ENCODE results near the gene XXYLT1. TPM values are rescaled to one million over a fixed set of nuclear protein-coding genes. Genes with fewer than 3 reads are reported as not detected.
A peak's percentile ranks its signal among the peaks of the same experiment; 100 is the strongest.

Gene XXYLT1
- total RNA-seq, 1 donor from 2014 or later = 8.9 TPM

DNA sequence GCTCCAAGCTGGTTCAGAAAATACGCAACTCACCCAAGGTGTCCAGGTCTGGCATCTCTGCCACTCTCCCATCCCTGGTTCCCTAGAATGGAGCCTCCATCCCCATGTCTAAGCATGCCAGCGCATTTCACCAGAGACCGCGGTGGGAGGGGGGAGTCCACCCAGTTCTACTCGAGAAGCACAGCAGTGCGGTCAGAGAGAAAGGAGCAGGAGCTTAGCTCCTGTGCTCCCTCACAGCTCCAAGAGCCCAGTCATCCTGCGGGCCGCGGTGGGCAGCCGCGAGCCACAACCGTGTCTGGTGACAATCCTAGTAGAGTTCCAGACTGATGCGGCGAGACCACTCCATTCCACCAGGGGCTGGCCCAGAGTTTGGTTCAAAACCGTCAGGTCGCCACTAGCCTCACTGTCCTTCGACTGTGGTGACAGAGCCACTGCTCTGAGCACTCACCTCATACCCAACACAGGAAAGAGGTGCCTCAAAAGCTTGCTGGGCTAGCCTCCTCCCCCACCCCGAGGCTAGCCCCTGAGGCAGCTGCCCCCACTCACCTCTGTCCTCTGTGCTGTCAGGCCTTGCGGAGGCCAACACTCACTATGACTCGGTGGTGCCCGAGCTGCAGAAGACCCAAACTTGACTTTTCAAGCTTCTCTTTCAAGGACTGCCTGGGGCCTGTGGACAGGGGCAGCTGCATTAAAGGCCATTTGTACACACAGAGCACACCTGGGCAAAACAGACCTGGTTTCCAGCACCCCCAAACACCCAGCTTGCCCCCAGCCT is 185.4 kb downstream of the XXYLT1 start:
- Histone ChIP-seq H3K36me3 (no peaks in the 10 kb centered on the region), H3K4me1 (peaks cover 18% of the 10 kb centered on the region), H3K9me3 (no peaks in the 10 kb centered on the region), H3K27ac (no peak overlapping the region), H3K4me3 (no peak overlapping the region), H3K27me3 (ENCODE audit: low read depth) (no peaks in the 10 kb centered on the region)
- DNase-seq = peak; percentile 23
- intact Hi-C loops (cut with DNase I) = no loop called here
- ATAC-seq = peak in 1 of 2 donors; percentile 17
- TF ChIP-seq, protein P1, sequence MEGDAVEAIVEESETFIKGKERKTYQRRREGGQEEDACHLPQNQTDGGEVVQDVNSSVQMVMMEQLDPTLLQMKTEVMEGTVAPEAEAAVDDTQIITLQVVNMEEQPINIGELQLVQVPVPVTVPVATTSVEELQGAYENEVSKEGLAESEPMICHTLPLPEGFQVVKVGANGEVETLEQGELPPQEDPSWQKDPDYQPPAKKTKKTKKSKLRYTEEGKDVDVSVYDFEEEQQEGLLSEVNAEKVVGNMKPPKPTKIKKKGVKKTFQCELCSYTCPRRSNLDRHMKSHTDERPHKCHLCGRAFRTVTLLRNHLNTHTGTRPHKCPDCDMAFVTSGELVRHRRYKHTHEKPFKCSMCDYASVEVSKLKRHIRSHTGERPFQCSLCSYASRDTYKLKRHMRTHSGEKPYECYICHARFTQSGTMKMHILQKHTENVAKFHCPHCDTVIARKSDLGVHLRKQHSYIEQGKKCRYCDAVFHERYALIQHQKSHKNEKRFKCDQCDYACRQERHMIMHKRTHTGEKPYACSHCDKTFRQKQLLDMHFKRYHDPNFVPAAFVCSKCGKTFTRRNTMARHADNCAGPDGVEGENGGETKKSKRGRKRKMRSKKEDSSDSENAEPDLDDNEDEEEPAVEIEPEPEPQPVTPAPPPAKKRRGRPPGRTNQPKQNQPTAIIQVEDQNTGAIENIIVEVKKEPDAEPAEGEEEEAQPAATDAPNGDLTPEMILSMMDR (IDR thresholded peaks at IDR 0.05) = no peak

DNA sequence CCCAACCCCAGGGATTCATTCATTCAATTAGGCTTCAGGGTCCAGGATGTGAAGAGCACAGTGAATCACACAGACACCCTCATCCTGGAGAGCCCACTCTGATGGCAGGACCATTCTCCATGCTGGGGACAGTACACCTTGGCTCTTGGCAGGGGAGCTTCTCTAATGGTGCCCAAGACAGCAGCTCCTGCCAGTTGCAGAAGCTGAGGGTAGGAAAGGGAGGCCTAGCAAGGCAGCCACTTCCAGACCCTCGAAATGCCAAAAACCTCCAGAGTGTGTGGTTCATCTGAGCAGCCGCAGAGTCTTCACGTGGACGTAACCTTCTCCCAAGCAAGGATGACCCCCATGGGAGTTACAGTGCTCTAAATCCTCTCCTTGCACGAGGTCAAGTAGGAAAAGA is 186.2 kb downstream of the XXYLT1 start:
- no peak overlapping the region for H3K27ac ChIP-seq
- H3K4me3 ChIP-seq = no peak overlapping the region
- no peak for ATAC-seq
- H3K36me3 ChIP-seq = no peaks in the 10 kb centered on the region
- intact Hi-C loops (cut with DNase I) = no loop called here
- no peaks in the 10 kb centered on the region for H3K27me3 ChIP-seq (ENCODE audit: low read depth)
- TF ChIP-seq, protein P1 (IDR thresholded peaks at IDR 0.05) = no peak
- H3K4me1 ChIP-seq = peaks cover 26% of the 10 kb centered on the region
- no peaks in the 10 kb centered on the region for H3K9me3 ChIP-seq
- peak; percentile 11 for DNase-seq

DNA sequence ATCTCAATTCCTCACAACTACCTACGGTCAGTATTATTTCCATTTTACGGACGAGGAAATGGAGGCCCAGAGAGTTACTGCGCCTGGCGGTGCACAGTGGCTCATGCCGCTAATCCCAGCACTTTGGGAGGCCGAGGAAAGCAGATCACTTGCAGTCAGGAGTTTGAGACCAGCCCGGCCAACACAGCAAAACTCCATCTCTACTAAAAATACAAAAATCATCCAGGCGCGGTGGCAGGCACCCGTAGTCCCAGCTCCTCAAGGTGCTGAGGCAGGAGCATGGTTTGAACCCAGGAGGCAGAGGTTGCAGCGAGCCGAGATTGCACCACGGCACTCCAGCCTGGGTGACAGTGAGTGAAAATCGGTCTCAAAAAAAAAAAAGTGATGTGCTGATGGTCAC is 187.3 kb downstream of the XXYLT1 start:
- H3K4me1 ChIP-seq = peaks cover 32% of the 10 kb centered on the region
- DNase-seq (peak; percentile 12), ATAC-seq (no peak)
- no peaks in the 10 kb centered on the region for H3K9me3 ChIP-seq
- H3K27ac ChIP-seq = no peak overlapping the region
- TF ChIP-seq, protein P1 (IDR thresholded peaks at IDR 0.05) = no peak
- H3K36me3 ChIP-seq = no peaks in the 10 kb centered on the region
- no peak overlapping the region for H3K4me3 ChIP-seq
- intact Hi-C loops (cut with DNase I) = no loop called here
- no peaks in the 10 kb centered on the region for H3K27me3 ChIP-seq (ENCODE audit: low read depth)

DNA sequence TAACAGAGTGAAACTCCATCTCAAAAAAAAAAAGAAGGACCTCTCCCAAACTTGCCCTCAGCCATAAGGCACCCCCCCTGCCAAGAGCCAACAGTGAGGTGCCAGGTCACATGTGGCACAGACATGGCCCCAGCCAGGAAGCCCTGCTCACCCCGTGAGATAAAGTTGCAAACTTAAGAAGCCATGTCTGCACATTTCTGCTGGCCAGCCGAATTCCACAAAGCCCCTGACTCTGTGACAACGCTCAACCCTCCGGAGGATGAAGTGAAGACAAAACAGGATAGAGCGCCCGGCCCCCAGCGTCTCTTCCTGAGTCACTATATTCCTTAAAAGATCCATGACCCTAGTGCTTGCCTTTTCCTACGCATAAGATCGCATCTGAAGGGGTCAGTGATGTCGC is 188.1 kb downstream of the XXYLT1 start:
- Histone ChIP-seq H3K27ac (no peak overlapping the region), H3K4me1 (peaks cover 32% of the 10 kb centered on the region), H3K9me3 (no peaks in the 10 kb centered on the region), H3K4me3 (no peak overlapping the region), H3K27me3 (ENCODE audit: low read depth) (no peaks in the 10 kb centered on the region), H3K36me3 (no peaks in the 10 kb centered on the region)
- ATAC-seq (no peak), DNase-seq (peak; percentile 32)
- intact Hi-C loops (cut with DNase I) = no loop called here
- TF ChIP-seq, protein P1 (IDR thresholded peaks at IDR 0.05) = no peak

DNA sequence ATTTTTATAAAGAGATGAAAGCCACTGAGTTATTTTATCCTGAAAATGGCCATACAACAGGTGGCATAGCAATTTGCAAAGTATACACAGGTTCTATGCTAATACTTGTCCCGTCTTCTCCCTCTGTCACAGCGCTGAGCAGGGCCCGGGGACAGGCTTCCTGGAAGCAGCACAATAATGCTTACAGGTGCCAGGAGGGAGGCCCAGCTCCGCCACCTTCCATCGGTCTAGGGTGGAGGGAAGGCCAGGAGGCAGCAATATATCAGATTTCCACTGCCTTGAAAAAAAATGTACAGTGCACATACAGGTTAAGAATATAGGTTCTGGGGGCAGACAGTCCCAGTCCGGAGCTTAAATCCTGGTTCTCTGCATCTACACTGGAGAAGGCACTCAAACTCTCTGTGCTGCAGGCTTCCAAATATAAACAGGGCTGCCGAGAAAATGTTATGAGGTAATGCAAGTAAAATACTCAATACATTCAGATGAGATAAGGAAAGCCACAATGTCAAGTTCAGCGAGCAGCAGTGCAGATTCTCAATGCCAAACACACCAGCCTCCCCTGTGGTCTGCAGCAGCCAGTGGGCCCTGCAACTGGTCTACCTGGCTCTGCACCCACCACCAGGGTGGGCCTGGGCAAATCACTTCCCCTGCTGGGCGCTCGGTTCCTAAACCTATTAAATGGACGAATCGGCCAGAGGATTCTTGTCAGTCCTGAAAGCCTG is 189.6 kb downstream of the XXYLT1 start:
- ATAC-seq (peak in 1 of 2 donors; percentile 45), DNase-seq (peak; percentile 31)
- TF ChIP-seq, protein P1 (IDR thresholded peaks at IDR 0.05) = no peak
- Histone ChIP-seq H3K36me3 (no peaks in the 10 kb centered on the region), H3K27ac (peak overlapping the region; percentile 42), H3K4me3 (no peak overlapping the region), H3K4me1 (peaks cover 32% of the 10 kb centered on the region), H3K27me3 (ENCODE audit: low read depth) (no peaks in the 10 kb centered on the region), H3K9me3 (no peaks in the 10 kb centered on the region)
- intact Hi-C loops (cut with DNase I) = no loop called here
